Fibroblast of lung (primary cell): ENCODE measurements around the gene OR2S2.
"Not testable (repeated sequence)": the region's sequence is repeated elsewhere in the genome, so short reads cannot be mapped to it uniquely, and the experiment has no call there.

Experiments used
- EZH2 ChIP-seq: IDR thresholded peaks from 2 replicates; pipeline ENCODE4 v1.5.1; 2012; ENCODE audit warnings: low read length, control low read depth, mild to moderate bottlenecking; ENCODE audit errors: missing control alignments
- TF ChIP-seq, protein P1 (sequence below), 2 donors: IDR thresholded peaks in 1 of 2; conservative IDR thresholded peaks in 1 of 2; 1 replicate in 1 of 2; 2 replicates in 1 of 2; pipeline ENCODE4 v1.5.1; 2011 to 2012; ENCODE audit warnings: low read length in 2 of 2, control low read depth in 1 of 2, inconsistent platforms in 1 of 2, low read depth in 1 of 2, mild to moderate bottlenecking in 1 of 2

DNA sequence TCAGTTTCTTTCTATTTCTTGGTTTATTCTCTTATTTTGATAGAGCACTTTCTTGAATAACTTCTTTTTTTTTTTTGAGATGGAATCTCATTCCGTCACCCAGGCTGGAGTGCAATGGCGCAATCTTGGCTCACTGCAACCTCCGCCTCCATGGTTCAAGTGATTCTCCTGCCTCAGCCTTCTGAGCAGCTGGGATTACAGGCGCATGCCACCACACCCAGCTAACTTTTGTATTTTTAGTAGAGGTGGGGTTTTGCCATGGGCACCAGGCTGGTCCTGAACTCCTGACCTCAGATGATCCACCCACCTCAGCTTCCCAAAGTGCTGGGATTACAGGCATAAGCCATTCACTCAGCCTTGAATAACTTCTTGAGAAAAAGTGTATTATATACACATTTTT, 39.1 kb upstream of the OR2S2 start:
- TF ChIP-seq EZH2 = not testable (repeated sequence)
- TF ChIP-seq, protein P1, sequence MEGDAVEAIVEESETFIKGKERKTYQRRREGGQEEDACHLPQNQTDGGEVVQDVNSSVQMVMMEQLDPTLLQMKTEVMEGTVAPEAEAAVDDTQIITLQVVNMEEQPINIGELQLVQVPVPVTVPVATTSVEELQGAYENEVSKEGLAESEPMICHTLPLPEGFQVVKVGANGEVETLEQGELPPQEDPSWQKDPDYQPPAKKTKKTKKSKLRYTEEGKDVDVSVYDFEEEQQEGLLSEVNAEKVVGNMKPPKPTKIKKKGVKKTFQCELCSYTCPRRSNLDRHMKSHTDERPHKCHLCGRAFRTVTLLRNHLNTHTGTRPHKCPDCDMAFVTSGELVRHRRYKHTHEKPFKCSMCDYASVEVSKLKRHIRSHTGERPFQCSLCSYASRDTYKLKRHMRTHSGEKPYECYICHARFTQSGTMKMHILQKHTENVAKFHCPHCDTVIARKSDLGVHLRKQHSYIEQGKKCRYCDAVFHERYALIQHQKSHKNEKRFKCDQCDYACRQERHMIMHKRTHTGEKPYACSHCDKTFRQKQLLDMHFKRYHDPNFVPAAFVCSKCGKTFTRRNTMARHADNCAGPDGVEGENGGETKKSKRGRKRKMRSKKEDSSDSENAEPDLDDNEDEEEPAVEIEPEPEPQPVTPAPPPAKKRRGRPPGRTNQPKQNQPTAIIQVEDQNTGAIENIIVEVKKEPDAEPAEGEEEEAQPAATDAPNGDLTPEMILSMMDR (conservative IDR thresholded peaks at IDR 0.05 in 1 of 2, IDR thresholded peaks at IDR 0.05 in 1 of 2; ENCODE audit: low read depth in 1 of 2, low read length in 2 of 2) = not testable (repeated sequence)
